Measurements from ENCODE around the gene ZNF385D. TPM values are rescaled to one million over a fixed set of nuclear protein-coding genes. Genes with fewer than 3 reads are reported as not detected.

Gene ZNF385D
- total RNA-seq, 1 experiment from 2014 or later = not detected

GRCh38 chr3:21462141-21462540 lies 288.9 kb downstream of the ZNF385D start:
- Histone ChIP-seq H3K27me3 (ENCODE audit: insufficient read depth, low read length) (no peaks in the 10 kb centered on the region), H3K79me2 (ENCODE audit: insufficient read depth, low read length) (no peaks in the 10 kb centered on the region), H3K9ac (ENCODE audit: low read length) (no peak overlapping the region), H3K36me3 (ENCODE audit: control insufficient read depth in 1 of 2, insufficient read depth in 2 of 2, low read length in 2 of 2) (no peaks in the 10 kb centered on the region), H3K27ac (ENCODE audit: low read depth, low read length) (no peak overlapping the region), H3K4me1 (ENCODE audit: control insufficient read depth in 1 of 2, insufficient read depth in 2 of 2, low read length in 2 of 2) (no peaks in the 10 kb centered on the region), H3K9me2 (ENCODE audit: insufficient read depth) (no peaks in the 10 kb centered on the region), H3K4me3 (replicated peaks in 1 of 2; ENCODE audit: low read depth in 1 of 2, low read length in 2 of 2) (no peak overlapping the region), H3K4me2 (ENCODE audit: low read length) (no peak overlapping the region), H3K9me3 (ENCODE audit: control insufficient read depth in 1 of 2, insufficient read depth in 1 of 2, low read depth in 1 of 2, low read length in 2 of 2) (peaks cover 1 to 10% of the 10 kb centered on the region in 2 experiments; a peak in 1 of 4 replicates), H2AFZ (ENCODE audit: low read depth, low read length, poor library complexity, severe bottlenecking) (no peak overlapping the region), H4K20me1 (ENCODE audit: insufficient read depth) (no peaks in the 10 kb centered on the region)
- TF ChIP-seq FOSL1 (IDR thresholded peaks at IDR 0.05; ENCODE audit: low read depth) (no peak), POLR2A (IDR thresholded peaks at IDR 0.05; ENCODE audit: borderline replicate concordance, extremely low read depth, insufficient read depth, insufficient read length) (no peak), JUND (IDR thresholded peaks at IDR 0.05) (no peak), EGR1 (IDR thresholded peaks at IDR 0.05; ENCODE audit: low read depth) (no peak), CTCF (IDR thresholded peaks at IDR 0.05 in 2 of 3, conservative IDR thresholded peaks at IDR 0.05 in 1 of 3; ENCODE audit: borderline replicate concordance in 1 of 3, insufficient read depth in 1 of 3, low read depth in 2 of 3, low read length in 2 of 3) (no peak), ZBTB33 (IDR thresholded peaks at IDR 0.05; ENCODE audit: extremely low read depth, insufficient replicate concordance, low read length) (no peak)
- TF ChIP-seq, protein P1, sequence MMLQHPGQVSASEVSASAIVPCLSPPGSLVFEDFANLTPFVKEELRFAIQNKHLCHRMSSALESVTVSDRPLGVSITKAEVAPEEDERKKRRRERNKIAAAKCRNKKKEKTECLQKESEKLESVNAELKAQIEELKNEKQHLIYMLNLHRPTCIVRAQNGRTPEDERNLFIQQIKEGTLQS (IDR thresholded peaks at IDR 0.05) = no peak
- intact Hi-C loops (cut with micrococcal nuclease) = no loop called here
- RAD21 ChIA-PET (ENCODE audit: low non-redundant PET in 1 of 2, low total read pairs in 2 of 2, uncharacterized antibody in 2 of 2, unreplicated experiment in 2 of 2) = no interaction called here
- DNase-seq (ENCODE audit: low read depth, low spot score) (no peak), ATAC-seq (no peak)
- CTCF ChIA-PET = no interaction called here
- POLR2A ChIA-PET = no interaction called here
- BruUV-seq (replicated peaks) = no TSS peak

All from HCT116 (cell line).